H9 (cell line): ENCODE results near the gene CEP112. TPM values are rescaled to one million over a fixed set of nuclear protein-coding genes. Genes with fewer than 3 reads are reported as not detected.

Experiments used
- DNase-seq: peaks from one replicate; pipeline ENCODE4 v3.0.0-alpha.2; 2017
- H2AFZ ChIP-seq: one replicate; pipeline ENCODE4 v1.6.1; 2013; ENCODE audit warnings: mild to moderate bottlenecking, low read length, control low read depth, moderate library complexity
- H2AK5ac ChIP-seq: 2 replicates; pipeline ENCODE4 v1.6.1; 2013; ENCODE audit warnings: low read length, control low read depth, mixed read lengths; ENCODE audit not compliant: insufficient read length
- H2BK120ac ChIP-seq: one replicate; pipeline ENCODE4 v1.6.1; 2013; ENCODE audit warnings: low read depth, mild to moderate bottlenecking, low read length, control low read depth, inconsistent platforms; ENCODE audit not compliant: poor library complexity, severe bottlenecking
- H2BK12ac ChIP-seq: 2 replicates; pipeline ENCODE4 v1.6.1; 2013; ENCODE audit warnings: low read length, control low read depth, mixed read lengths, low read depth; ENCODE audit not compliant: insufficient read length
- H2BK15ac ChIP-seq: 2 replicates; pipeline ENCODE4 v1.6.1; 2013; ENCODE audit warnings: low read depth, low read length, control low read depth
- H2BK20ac ChIP-seq: one replicate; pipeline ENCODE4 v1.6.1; 2013; ENCODE audit warnings: low read depth, mild to moderate bottlenecking, low read length, control low read depth, inconsistent platforms; ENCODE audit not compliant: poor library complexity, severe bottlenecking
- H2BK5ac ChIP-seq: 2 replicates; pipeline ENCODE4 v1.6.1; 2013; ENCODE audit warnings: low read length, control low read depth, mixed read lengths; ENCODE audit not compliant: insufficient read length
- H3K14ac ChIP-seq: 2 replicates; pipeline ENCODE4 v1.6.1; 2013; ENCODE audit warnings: low read length, control low read depth; ENCODE audit not compliant: insufficient read depth
- H3K18ac ChIP-seq: 2 replicates; pipeline ENCODE4 v1.6.1; 2013; ENCODE audit warnings: low read depth, mild to moderate bottlenecking, mixed read lengths, low read length, control low read depth; ENCODE audit not compliant: insufficient read length
- H3K23ac ChIP-seq: 2 replicates; pipeline ENCODE4 v1.6.1; 2013; ENCODE audit warnings: low read length, control low read depth, mixed read lengths, low read depth; ENCODE audit not compliant: insufficient read length
- H3K23me2 ChIP-seq: 2 replicates; pipeline ENCODE4 v1.6.1; 2013; ENCODE audit warnings: low read depth, mild to moderate bottlenecking, mixed read lengths, low read length, control low read depth; ENCODE audit not compliant: insufficient read length, poor library complexity, severe bottlenecking
- H3K27ac ChIP-seq: 2 replicates; pipeline ENCODE4 v1.5.1; 2013; ENCODE audit warnings: low read length, control low read depth, mixed read lengths, low read depth; ENCODE audit not compliant: insufficient read length
- H3K27me3 ChIP-seq: 2 replicates; pipeline ENCODE4 v1.6.1; 2013; ENCODE audit warnings: low read length, control low read depth, inconsistent platforms; ENCODE audit not compliant: insufficient read depth
- H3K4ac ChIP-seq: 2 replicates; pipeline ENCODE4 v1.6.1; 2013; ENCODE audit warnings: low read depth, mild to moderate bottlenecking, control low read depth, inconsistent platforms, low read length, moderate library complexity
- H3K4me1 ChIP-seq: 2 replicates; pipeline ENCODE4 v1.6.1; 2013; ENCODE audit warnings: low read length, control low read depth, inconsistent platforms; ENCODE audit not compliant: insufficient read depth
- H3K4me2 ChIP-seq: 2 replicates; pipeline ENCODE4 v1.6.1; 2013; ENCODE audit warnings: low read length, control low read depth, mixed read lengths; ENCODE audit not compliant: insufficient read length, insufficient read depth
- H3K56ac ChIP-seq: 2 replicates; pipeline ENCODE4 v1.6.1; 2013; ENCODE audit warnings: low read depth, mild to moderate bottlenecking, mixed read lengths, low read length, control low read depth; ENCODE audit not compliant: insufficient read length
- H3K79me1 ChIP-seq: 2 replicates; pipeline ENCODE4 v1.6.1; 2013; ENCODE audit warnings: low read depth, mild to moderate bottlenecking, moderate library complexity, low read length, control low read depth, inconsistent platforms; ENCODE audit not compliant: insufficient read depth, poor library complexity, severe bottlenecking
- H3K79me2 ChIP-seq: 2 replicates; pipeline ENCODE4 v1.6.1; 2013; ENCODE audit warnings: low read length, control low read depth, inconsistent platforms; ENCODE audit not compliant: insufficient read depth
- H3K9ac ChIP-seq: 2 replicates; pipeline ENCODE4 v1.6.1; 2013; ENCODE audit warnings: low read length, control low read depth, mixed read lengths; ENCODE audit not compliant: insufficient read length; ENCODE audit errors: extremely low read depth
- H3K9me3 ChIP-seq: one replicate; pipeline ENCODE4 v1.6.1; 2013; ENCODE audit warnings: low read depth, low read length, inconsistent platforms; ENCODE audit not compliant: control insufficient read depth
- H3T11ph ChIP-seq: one replicate; pipeline ENCODE4 v1.6.1; 2013; ENCODE audit warnings: mild to moderate bottlenecking, low read length, control low read depth, inconsistent platforms
- H4K20me1 ChIP-seq: one replicate; pipeline ENCODE4 v1.6.1; 2013; ENCODE audit not compliant: control insufficient read depth, insufficient read length, insufficient read depth
- H4K5ac ChIP-seq: 2 replicates; pipeline ENCODE4 v1.6.1; 2013; ENCODE audit warnings: low read depth, mild to moderate bottlenecking, mixed read lengths, low read length, control low read depth; ENCODE audit not compliant: insufficient read length
- H4K8ac ChIP-seq: replicated peaks from 2 replicates; pipeline ENCODE4 v1.6.1; 2013; ENCODE audit warnings: low read length, control low read depth, mixed read lengths, low read depth; ENCODE audit not compliant: insufficient read length
- H4K91ac ChIP-seq: 2 replicates; pipeline ENCODE4 v1.6.1; 2013; ENCODE audit warnings: low read depth, mild to moderate bottlenecking, moderate library complexity, mixed read lengths, low read length, control low read depth; ENCODE audit not compliant: insufficient read length
- H3K27ac Mint-ChIP-seq, 3 experiments: 2 replicates in 2 of 3; 3 replicates in 1 of 3; pipeline ENCODE4 v1.8.0; 2020 to 2021; ENCODE audit warnings: mixed read lengths in 3 of 3, mild to moderate bottlenecking in 1 of 3, moderate library complexity in 1 of 3
- H3K27me3 Mint-ChIP-seq: 2 replicates; pipeline ENCODE4 v1.8.0; 2021; ENCODE audit warnings: low read depth, mild to moderate bottlenecking, moderate library complexity, mixed read lengths
- H3K36me3 Mint-ChIP-seq, 3 experiments: 2 replicates in 2 of 3; 3 replicates in 1 of 3; pipeline ENCODE4 v1.8.0; 2020 to 2021; ENCODE audit warnings: low read depth in 3 of 3, mixed read lengths in 3 of 3; ENCODE audit not compliant: insufficient read depth in 1 of 3
- H3K4me1 Mint-ChIP-seq, 2 experiments: 2 replicates each; pipeline ENCODE4 v1.8.0; 2020; ENCODE audit warnings: mixed read lengths in 2 of 2
- H3K4me3 Mint-ChIP-seq, 2 experiments: 2 replicates in 1 of 2; 3 replicates in 1 of 2; pipeline ENCODE4 v1.8.0; 2020 to 2021; ENCODE audit warnings: mild to moderate bottlenecking in 2 of 2, mixed read lengths in 2 of 2, moderate library complexity in 1 of 2
- H3K9me3 Mint-ChIP-seq, 2 experiments: 2 replicates in 1 of 2; 3 replicates in 1 of 2; pipeline ENCODE4 v1.8.0; 2020; ENCODE audit warnings: mild to moderate bottlenecking in 2 of 2, mixed read lengths in 2 of 2, moderate library complexity in 1 of 2
- WGBS: extraction: QIAGEN DNeasy Blood & Tissue Kit; methylation state at CpG from one replicate; pipeline ENCODE4 v1.1.7; 2013; ENCODE audit warnings: missing lambda C conversion rate, low lambda C conversion rate, mixed read lengths; ENCODE audit not compliant: insufficient read length; ENCODE audit errors: extremely low coverage; 5-methylcytosine and 5-hydroxymethylcytosine counted together
- total RNA-seq: library from RNA; stranded (reverse); gene quantifications from 2 replicates; pipeline ENCODE4 v1.2.1, GENCODE V29; 2021
- TF ChIP-seq, protein P1 (sequence below): fragments of 200-600 bp; sonication (generic); conservative IDR thresholded peaks from 3 replicates; pipeline ENCODE4 v1.8.0; 2021; ENCODE audit warnings: antibody characterized with exemption, mild to moderate bottlenecking

CEP112 gene
- total RNA-seq, 1 experiment from 2014 or later: 5.4 TPM

GRCh38 chr17:66184392-66184791 is 7.5 kb downstream of the CEP112 start:
- Histone ChIP-seq H2AK5ac (no peak overlapping the region), H4K91ac (no peak overlapping the region), H4K8ac (no peak overlapping the region), H2BK12ac (no peak overlapping the region), H3K56ac (no peak overlapping the region), H3K23ac (no peak overlapping the region), H3K27me3 (no peaks in the 10 kb centered on the region), H3K14ac (no peak overlapping the region), H3K9ac (no peak overlapping the region), H4K5ac (no peak overlapping the region), H3K4ac (no peak overlapping the region), H3K27ac (no peak overlapping the region), H4K20me1 (no peaks in the 10 kb centered on the region), H3K4me1 (no peaks in the 10 kb centered on the region), H3K79me1 (no peaks in the 10 kb centered on the region), H3K4me2 (no peak overlapping the region), H3T11ph (no peak overlapping the region), H2BK5ac (no peak overlapping the region), H3K18ac (no peak overlapping the region), H3K23me2 (no peaks in the 10 kb centered on the region), H3K9me3 (no peaks in the 10 kb centered on the region), H2AFZ (no peak overlapping the region), H2BK20ac (no peak overlapping the region), H2BK120ac (no peak overlapping the region), H2BK15ac (no peak overlapping the region), H3K79me2 (no peaks in the 10 kb centered on the region)
- no peak for DNase-seq
- H3K9me3 Mint-ChIP-seq: no peaks in the 10 kb centered on the region
- TF ChIP-seq, protein P1, sequence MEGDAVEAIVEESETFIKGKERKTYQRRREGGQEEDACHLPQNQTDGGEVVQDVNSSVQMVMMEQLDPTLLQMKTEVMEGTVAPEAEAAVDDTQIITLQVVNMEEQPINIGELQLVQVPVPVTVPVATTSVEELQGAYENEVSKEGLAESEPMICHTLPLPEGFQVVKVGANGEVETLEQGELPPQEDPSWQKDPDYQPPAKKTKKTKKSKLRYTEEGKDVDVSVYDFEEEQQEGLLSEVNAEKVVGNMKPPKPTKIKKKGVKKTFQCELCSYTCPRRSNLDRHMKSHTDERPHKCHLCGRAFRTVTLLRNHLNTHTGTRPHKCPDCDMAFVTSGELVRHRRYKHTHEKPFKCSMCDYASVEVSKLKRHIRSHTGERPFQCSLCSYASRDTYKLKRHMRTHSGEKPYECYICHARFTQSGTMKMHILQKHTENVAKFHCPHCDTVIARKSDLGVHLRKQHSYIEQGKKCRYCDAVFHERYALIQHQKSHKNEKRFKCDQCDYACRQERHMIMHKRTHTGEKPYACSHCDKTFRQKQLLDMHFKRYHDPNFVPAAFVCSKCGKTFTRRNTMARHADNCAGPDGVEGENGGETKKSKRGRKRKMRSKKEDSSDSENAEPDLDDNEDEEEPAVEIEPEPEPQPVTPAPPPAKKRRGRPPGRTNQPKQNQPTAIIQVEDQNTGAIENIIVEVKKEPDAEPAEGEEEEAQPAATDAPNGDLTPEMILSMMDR: no peak
- H3K36me3 Mint-ChIP-seq: peaks cover 0 to 5% (median 0%) of the 10 kb centered on the region in 3 experiments; a peak in 2 of 7 replicates
- H3K4me3 Mint-ChIP-seq: no peak overlapping the region
- H3K27me3 Mint-ChIP-seq: no peaks in the 10 kb centered on the region
- no CpG with 5 or more reads among the region's 1 CpG for WGBS
- H3K27ac Mint-ChIP-seq: no peak overlapping the region
- H3K4me1 Mint-ChIP-seq: no peaks in the 10 kb centered on the region
